H1 (cell line): Measurements from ENCODE around the gene C3orf52.

Experiments
- BRCA1 ChIP-seq: IDR thresholded peaks from 2 replicates; pipeline ENCODE4 v1.6.1; 2012; ENCODE audit warnings: low read depth, low read length, improper control_type of control experiment
- POLR2A ChIP-seq, 2 experiments: IDR thresholded peaks; 1 replicate in 1 of 2; 2 replicates in 1 of 2; pipeline ENCODE4 v1.6.1; 2011; ENCODE audit warnings: low read depth in 2 of 2, low read length in 2 of 2, mild to moderate bottlenecking in 2 of 2; ENCODE audit errors: control extremely low read depth in 1 of 2
- SIN3A ChIP-seq, 2 experiments: IDR thresholded peaks in 1 of 2; conservative IDR thresholded peaks in 1 of 2; 2 replicates each; pipeline ENCODE4 v1.6.1; 2011 to 2012; ENCODE audit warnings: low read length in 2 of 2, improper control_type of control experiment in 1 of 2, low read depth in 1 of 2, mild to moderate bottlenecking in 1 of 2
- TF ChIP-seq, protein P1 (sequence below), 3 experiments: IDR thresholded peaks; 1 replicate in 2 of 3; 2 replicates in 1 of 3; pipeline versions ENCODE4 v1.5.1 to v1.6.1; 2011; ENCODE audit warnings: low read length in 3 of 3, mild to moderate bottlenecking in 3 of 3, inconsistent platforms in 2 of 3, low read depth in 1 of 3, moderate library complexity in 1 of 3; ENCODE audit not compliant: insufficient read depth in 1 of 3; ENCODE audit errors: control extremely low read depth in 1 of 3

DNA sequence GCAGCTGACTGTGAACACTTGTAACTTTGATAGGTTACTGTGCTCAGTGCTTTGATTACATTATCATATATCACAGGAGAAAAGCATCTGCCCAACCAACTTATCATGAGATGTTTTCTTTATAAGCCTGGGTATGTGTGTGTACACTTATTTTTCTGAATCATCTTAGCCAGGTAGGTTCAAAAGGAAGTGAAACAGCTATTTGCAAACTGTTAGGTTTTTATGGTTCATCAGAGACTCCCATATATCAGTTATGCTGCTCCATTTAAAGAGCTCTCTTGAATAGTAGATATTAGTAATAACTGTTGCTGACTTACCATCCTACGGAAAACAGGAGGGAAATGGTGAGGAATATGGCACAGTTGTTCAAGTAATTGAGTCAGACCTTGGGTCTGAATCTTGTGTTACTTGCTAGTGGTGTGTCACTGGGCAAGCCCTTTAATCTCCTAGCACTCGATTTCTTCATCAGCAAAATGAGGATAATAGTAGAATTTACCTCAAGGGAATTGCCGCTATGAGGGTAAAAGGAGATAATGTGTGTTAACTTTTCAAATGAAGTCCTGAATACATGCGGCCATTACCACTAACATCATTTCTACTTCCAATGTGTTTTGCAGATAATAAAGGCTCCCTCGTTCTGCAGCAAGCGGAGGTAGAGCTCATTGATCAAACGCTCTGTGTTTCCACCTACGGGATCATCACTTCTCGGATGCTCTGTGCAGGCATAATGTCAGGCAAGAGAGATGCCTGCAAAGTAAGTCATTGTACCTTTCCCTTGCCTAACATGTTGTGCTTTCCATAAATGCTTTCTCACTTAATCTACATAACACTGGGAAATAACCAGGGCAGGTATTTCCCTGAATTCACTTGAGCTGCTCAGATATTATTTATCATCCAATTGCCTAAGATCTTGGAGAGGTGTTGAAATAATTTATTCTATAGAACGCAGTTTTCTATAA, 7.8 kb upstream of the C3orf52 start:
- TF ChIP-seq BRCA1 (no peak), POLR2A (IDR thresholded peaks at IDR 0.05; ENCODE audit: control extremely low read depth in 1 of 2, low read depth in 2 of 2, low read length in 2 of 2) (no peak), SIN3A (conservative IDR thresholded peaks at IDR 0.05 in 1 of 2, IDR thresholded peaks at IDR 0.05 in 1 of 2; ENCODE audit: low read depth in 1 of 2, low read length in 2 of 2) (no peak)
- TF ChIP-seq, protein P1, sequence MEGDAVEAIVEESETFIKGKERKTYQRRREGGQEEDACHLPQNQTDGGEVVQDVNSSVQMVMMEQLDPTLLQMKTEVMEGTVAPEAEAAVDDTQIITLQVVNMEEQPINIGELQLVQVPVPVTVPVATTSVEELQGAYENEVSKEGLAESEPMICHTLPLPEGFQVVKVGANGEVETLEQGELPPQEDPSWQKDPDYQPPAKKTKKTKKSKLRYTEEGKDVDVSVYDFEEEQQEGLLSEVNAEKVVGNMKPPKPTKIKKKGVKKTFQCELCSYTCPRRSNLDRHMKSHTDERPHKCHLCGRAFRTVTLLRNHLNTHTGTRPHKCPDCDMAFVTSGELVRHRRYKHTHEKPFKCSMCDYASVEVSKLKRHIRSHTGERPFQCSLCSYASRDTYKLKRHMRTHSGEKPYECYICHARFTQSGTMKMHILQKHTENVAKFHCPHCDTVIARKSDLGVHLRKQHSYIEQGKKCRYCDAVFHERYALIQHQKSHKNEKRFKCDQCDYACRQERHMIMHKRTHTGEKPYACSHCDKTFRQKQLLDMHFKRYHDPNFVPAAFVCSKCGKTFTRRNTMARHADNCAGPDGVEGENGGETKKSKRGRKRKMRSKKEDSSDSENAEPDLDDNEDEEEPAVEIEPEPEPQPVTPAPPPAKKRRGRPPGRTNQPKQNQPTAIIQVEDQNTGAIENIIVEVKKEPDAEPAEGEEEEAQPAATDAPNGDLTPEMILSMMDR (IDR thresholded peaks at IDR 0.05; ENCODE audit: control extremely low read depth in 1 of 3, insufficient read depth in 1 of 3, low read depth in 1 of 3, low read length in 3 of 3): no peak
